GM23248 (cell line): ENCODE results near the gene FAM20C. TPM values are rescaled to one million over a fixed set of nuclear protein-coding genes. Genes with fewer than 3 reads are reported as not detected.

Source experiments
- DNase-seq: peaks from one replicate; pipeline ENCODE4 v3.0.0-alpha.2; 2015
- H2AFZ ChIP-seq: fragments of 200-600 bp; sonication (generic); 2 replicates; pipeline ENCODE4 v1.6.1; 2016; ENCODE audit warnings: antibody characterized with exemption
- H3F3A ChIP-seq: fragments of 200-600 bp; sonication (generic); 2 replicates; pipeline ENCODE4 v1.6.1; 2016; ENCODE audit warnings: mild to moderate bottlenecking, antibody characterized with exemption, mixed run types; ENCODE audit not compliant: insufficient read depth
- H3K27ac ChIP-seq: fragments of 200-600 bp; sonication (generic); 2 replicates; pipeline ENCODE4 v1.5.1; 2016; ENCODE audit warnings: mild to moderate bottlenecking
- H3K27me3 ChIP-seq: fragments of 200-600 bp; sonication (generic); replicated peaks from 2 replicates; pipeline ENCODE4 v1.6.1; 2016; ENCODE audit warnings: mild to moderate bottlenecking; ENCODE audit not compliant: insufficient read depth
- H3K36me3 ChIP-seq: fragments of 200-600 bp; sonication (generic); 2 replicates; pipeline ENCODE4 v1.6.1; 2016; ENCODE audit warnings: low read depth, mild to moderate bottlenecking
- H3K4me1 ChIP-seq: fragments of 200-600 bp; sonication (generic); 2 replicates; pipeline ENCODE4 v1.6.1; 2016; ENCODE audit warnings: mild to moderate bottlenecking; ENCODE audit not compliant: insufficient read depth
- H3K4me2 ChIP-seq: fragments of 200-600 bp; sonication (generic); one replicate; pipeline ENCODE4 v1.6.1; 2016; ENCODE audit warnings: mild to moderate bottlenecking; ENCODE audit not compliant: unreplicated experiment
- H3K4me3 ChIP-seq: fragments of 200-600 bp; sonication (generic); 2 replicates; pipeline ENCODE4 v1.5.1; 2016; ENCODE audit warnings: mild to moderate bottlenecking
- H3K79me2 ChIP-seq: fragments of 200-600 bp; sonication (generic); 2 replicates; pipeline ENCODE4 v1.6.1; 2016; ENCODE audit warnings: mild to moderate bottlenecking; ENCODE audit not compliant: insufficient read depth
- H3K9ac ChIP-seq: fragments of 200-600 bp; sonication (generic); 2 replicates; pipeline ENCODE4 v1.6.1; 2016; ENCODE audit warnings: mild to moderate bottlenecking
- H3K9me2 ChIP-seq: fragments of 200-600 bp; sonication (generic); 2 replicates; pipeline ENCODE4 v1.6.1; 2016; ENCODE audit warnings: mixed run types, mild to moderate bottlenecking, moderate library complexity; ENCODE audit not compliant: insufficient read depth
- H3K9me3 ChIP-seq: fragments of 200-600 bp; sonication (generic); one replicate; pipeline ENCODE4 v1.6.1; 2017; ENCODE audit warnings: low read depth
- H4K20me1 ChIP-seq: fragments of 200-600 bp; sonication (generic); 2 replicates; pipeline ENCODE4 v1.6.0; 2016; ENCODE audit not compliant: insufficient read depth
- EZH2 ChIP-seq: fragments of 200-600 bp; sonication (generic); IDR thresholded peaks from 2 replicates; pipeline ENCODE4 v1.6.1; 2018; ENCODE audit warnings: antibody characterized with exemption, mild to moderate bottlenecking; ENCODE audit not compliant: insufficient read depth, poor library complexity, severe bottlenecking
- EZH2phosphoT487 ChIP-seq: fragments of 200-600 bp; sonication (generic); IDR thresholded peaks from 2 replicates; pipeline ENCODE4 v1.6.1; 2018; ENCODE audit warnings: antibody characterized with exemption, moderate library complexity, mild to moderate bottlenecking, low read depth; ENCODE audit not compliant: insufficient read depth
- WGBS, 2 experiments: methylation state at CpG; one replicate each; pipeline ENCODE4 v1.1.6; 2015 to 2017; ENCODE audit warnings: low lambda C conversion rate in 2 of 2, low coverage in 1 of 2; ENCODE audit errors: missing lambda C conversion rate in 2 of 2; 5-methylcytosine and 5-hydroxymethylcytosine counted together
- in situ Hi-C: fragments of 300-500 bp; cut with MboI; formaldehyde crosslinking; loops from 2 replicates; pipeline ENCODE4 v1.15.0; 2020
- polyA plus RNA-seq: library from polyadenylated mRNA; unstranded; fragments of >200 nt; fragmentation: Nextera tagmentation; extraction: Ambion mirVana; gene quantifications from 2 replicates; pipeline ENCODE4 v1.2.1, GENCODE V29; 2016
- total RNA-seq: library from RNA; depleted of rRNA; stranded (reverse); fragments of >200 nt; shearing (Covaris generic); gene quantifications from 2 replicates; pipeline ENCODE4 v1.2.3, GENCODE V29; 2014

The FAM20C gene
- total and polyA plus RNA-seq, 2 experiments from 2014 or later: 13.5 to 63.8 TPM

- no peak overlapping the region for H3K9ac ChIP-seq
- peaks cover 5% of the 10 kb centered on the region; the same call in 1 of the 2 replicates for H3F3A ChIP-seq
- H3K9me2 ChIP-seq: no peaks in the 10 kb centered on the region
- H3K36me3 ChIP-seq: no peaks in the 10 kb centered on the region; the same call in 1 of the 2 replicates
- no peak overlapping the region for H3K4me3 ChIP-seq
- peaks cover 14% of the 10 kb centered on the region for H3K79me2 ChIP-seq
- WGBS, 2 experiments: 92 to 95% methylated on average over 36 to 39 of the region's 39 CpGs
- TF ChIP-seq EZH2phosphoT487 (no peak), EZH2 (no peak)
- in situ Hi-C loops: no loop called here
- H3K4me2 ChIP-seq: no peak overlapping the region
- H3K27ac ChIP-seq: no peak overlapping the region
- no peaks in the 10 kb centered on the region for H4K20me1 ChIP-seq
- DNase-seq: no peak
- H3K4me1 ChIP-seq: no peaks in the 10 kb centered on the region
- no peak overlapping the region for H2AFZ ChIP-seq
- H3K9me3 ChIP-seq: no peaks in the 10 kb centered on the region
- H3K27me3 ChIP-seq: no peaks in the 10 kb centered on the region
Measured at GRCh38 chr7:207418-208129, 15.2 kb downstream of the FAM20C start.

GRCh38 chr7:208130-208673, 15.8 kb downstream of the FAM20C start:
- H3K27ac ChIP-seq: no peak overlapping the region
- TF ChIP-seq EZH2 (no peak), EZH2phosphoT487 (no peak)
- no peaks in the 10 kb centered on the region for H3K9me2 ChIP-seq
- no peaks in the 10 kb centered on the region for H3K9me3 ChIP-seq
- no peak overlapping the region for H3K4me2 ChIP-seq
- in situ Hi-C loops: no loop called here
- H3K27me3 ChIP-seq: no peaks in the 10 kb centered on the region
- H4K20me1 ChIP-seq: no peaks in the 10 kb centered on the region
- 77 to 84% methylated on average over 6 to 10 of the region's 10 CpGs for WGBS, 2 experiments
- H3F3A ChIP-seq: peaks cover 5% of the 10 kb centered on the region; the same call in 1 of the 2 replicates
- H3K4me1 ChIP-seq: no peaks in the 10 kb centered on the region
- no peak overlapping the region for H3K4me3 ChIP-seq
- H3K9ac ChIP-seq: no peak overlapping the region
- peaks cover 19% of the 10 kb centered on the region for H3K79me2 ChIP-seq
- H3K36me3 ChIP-seq: no peaks in the 10 kb centered on the region; the same call in 1 of the 2 replicates
- H2AFZ ChIP-seq: no peak overlapping the region
- no peak for DNase-seq

GRCh38 chr7:208816-209215, 16.4 kb downstream of the FAM20C start:
- Histone ChIP-seq H3K4me1 (no peaks in the 10 kb centered on the region), H3K9me2 (no peaks in the 10 kb centered on the region), H2AFZ (no peak overlapping the region), H3K79me2 (peaks cover 25% of the 10 kb centered on the region), H3K4me2 (no peak overlapping the region), H3K36me3 (no peaks in the 10 kb centered on the region; the same call in 1 of the 2 replicates), H3K9me3 (no peaks in the 10 kb centered on the region), H3K9ac (no peak overlapping the region), H3K27ac (no peak overlapping the region), H3K27me3 (no peaks in the 10 kb centered on the region), H3K4me3 (no peak overlapping the region), H3F3A (peaks cover 1% of the 10 kb centered on the region; the same call in 1 of the 2 replicates), H4K20me1 (no peaks in the 10 kb centered on the region)
- in situ Hi-C loops: no loop called here
- WGBS, 2 experiments: 89 to 95% methylated on average over 16 to 17 of the region's 17 CpGs
- TF ChIP-seq EZH2phosphoT487: no peak
- TF ChIP-seq EZH2: no peak
- no peak for DNase-seq

- Histone ChIP-seq H3F3A (no peaks in the 10 kb centered on the region), H4K20me1 (no peaks in the 10 kb centered on the region)
Measured at GRCh38 chr7:209416-209815, 17.0 kb downstream of the FAM20C start.

More at GRCh38 chr7:209416-209815, 17.0 kb downstream of the FAM20C start:
- Histone ChIP-seq H3K9ac (no peak overlapping the region), H3K4me2 (no peak overlapping the region), H3K27ac (no peak overlapping the region), H3K9me3 (no peaks in the 10 kb centered on the region), H2AFZ (no peak overlapping the region), H3K9me2 (no peaks in the 10 kb centered on the region), H3K79me2 (peaks cover 31% of the 10 kb centered on the region), H3K27me3 (no peaks in the 10 kb centered on the region), H3K4me1 (no peaks in the 10 kb centered on the region; the same call in 1 of the 2 replicates), H3K4me3 (no peak overlapping the region), H3K36me3 (no peaks in the 10 kb centered on the region; the same call in 1 of the 2 replicates)
- WGBS, 2 experiments: 90 to 93% methylated on average over 10 of the region's 10 CpGs
- TF ChIP-seq EZH2phosphoT487 (no peak), EZH2 (no peak)
- no peak for DNase-seq
- in situ Hi-C loops: no loop called here
